Mesendoderm (in vitro differentiated cells): ENCODE measurements around the gene LRRFIP2.
"Not testable (repeated sequence)": the region's sequence is repeated elsewhere in the genome, so short reads cannot be mapped to it uniquely, and the experiment has no call there.

Experiments
- DNase-seq: peaks from one replicate; pipeline ENCODE4 v3.0.0; 2013
- H2AK5ac ChIP-seq: 2 replicates; pipeline ENCODE4 v1.6.1; 2013; ENCODE audit warnings: low read length, inconsistent platforms
- H2BK120ac ChIP-seq: 2 replicates; pipeline ENCODE4 v1.6.1; 2013; ENCODE audit warnings: low read depth, mild to moderate bottlenecking, low read length, moderate library complexity, mixed read lengths
- H2BK15ac ChIP-seq: replicated peaks from 2 replicates; pipeline ENCODE4 v1.6.1; 2013; ENCODE audit warnings: low read depth, mild to moderate bottlenecking, moderate library complexity
- H2BK5ac ChIP-seq: 2 replicates; pipeline ENCODE4 v1.6.1; 2013; ENCODE audit warnings: low read length, inconsistent platforms
- H3K18ac ChIP-seq: 2 replicates; pipeline ENCODE4 v1.6.1; 2013; ENCODE audit warnings: mild to moderate bottlenecking, low read length, mixed read lengths
- H3K23ac ChIP-seq: one replicate; pipeline ENCODE4 v1.6.1; 2013; ENCODE audit warnings: low read length
- H3K27ac ChIP-seq: 2 replicates; pipeline ENCODE4 v1.5.1; 2013; ENCODE audit warnings: low read depth, mild to moderate bottlenecking, inconsistent platforms, low read length, moderate library complexity
- H3K27me3 ChIP-seq: 2 replicates; pipeline ENCODE4 v1.6.1; 2013; ENCODE audit warnings: low read length, control low read depth, mild to moderate bottlenecking, inconsistent platforms; ENCODE audit not compliant: insufficient read depth, poor library complexity
- H3K36me3 ChIP-seq: 2 replicates; pipeline ENCODE4 v1.6.1; 2013; ENCODE audit warnings: low read length, inconsistent platforms; ENCODE audit not compliant: control insufficient read depth, insufficient read depth
- H3K4ac ChIP-seq: one replicate; pipeline ENCODE4 v1.6.1; 2013; ENCODE audit warnings: low read depth, mild to moderate bottlenecking, low read length, moderate library complexity
- H3K4me1 ChIP-seq: 2 replicates; pipeline ENCODE4 v1.6.1; 2013; ENCODE audit warnings: low read depth, low read length, inconsistent platforms; ENCODE audit not compliant: control insufficient read depth
- H3K4me2 ChIP-seq: 2 replicates; pipeline ENCODE4 v1.6.1; 2013; ENCODE audit warnings: low read length
- H3K4me3 ChIP-seq: 2 replicates; pipeline ENCODE4 v1.5.1; 2013; ENCODE audit warnings: mild to moderate bottlenecking, low read length
- H3K56ac ChIP-seq: one replicate; pipeline ENCODE4 v1.6.1; 2013; ENCODE audit warnings: low read length
- H3K79me1 ChIP-seq: 2 replicates; pipeline ENCODE4 v1.6.1; 2013; ENCODE audit warnings: low read length, inconsistent platforms
- H3K79me2 ChIP-seq: 2 replicates; pipeline ENCODE4 v1.6.1; 2013; ENCODE audit warnings: mild to moderate bottlenecking, low read length; ENCODE audit not compliant: control insufficient read depth, insufficient read depth
- H3K9ac ChIP-seq: 2 replicates; pipeline ENCODE4 v1.6.1; 2013; ENCODE audit warnings: low read length, inconsistent platforms
- H4K5ac ChIP-seq: one replicate; pipeline ENCODE4 v1.6.1; 2013; ENCODE audit warnings: low read length
- H4K8ac ChIP-seq: one replicate; pipeline ENCODE4 v1.6.1; 2013; ENCODE audit warnings: low read depth, mild to moderate bottlenecking, control low read depth, low read length, moderate library complexity
- WGBS: extraction: QIAGEN DNeasy Blood & Tissue Kit; methylation state at CpG from one replicate; pipeline ENCODE4 v1.1.7; 2013; ENCODE audit warnings: low lambda C conversion rate, missing lambda C conversion rate; ENCODE audit not compliant: insufficient coverage; ENCODE audit errors: extremely low coverage; 5-methylcytosine and 5-hydroxymethylcytosine counted together

LRRFIP2 gene

GRCh38 chr3:37068031-37068430, 106.4 kb downstream of the LRRFIP2 start:
- no peak overlapping the region for H3K23ac ChIP-seq
- no peak overlapping the region for H3K27ac ChIP-seq
- H3K4me3 ChIP-seq = no peak overlapping the region
- no CpG with 5 or more reads among the region's 1 CpG for WGBS
- H3K79me1 ChIP-seq = no peaks in the 10 kb centered on the region
- no peaks in the 10 kb centered on the region for H3K4me1 ChIP-seq
- H3K56ac ChIP-seq = no peak overlapping the region
- no peak overlapping the region for H4K5ac ChIP-seq
- no peak overlapping the region for H3K4ac ChIP-seq
- no peak overlapping the region for H2BK15ac ChIP-seq
- no peak for DNase-seq
- no peak overlapping the region for H2BK120ac ChIP-seq
- H3K36me3 ChIP-seq = no peaks in the 10 kb centered on the region
- no peak overlapping the region for H4K8ac ChIP-seq
- H3K18ac ChIP-seq = no peak overlapping the region
- H3K9ac ChIP-seq = no peak overlapping the region
- no peaks in the 10 kb centered on the region for H3K79me2 ChIP-seq
- no peak overlapping the region for H2BK5ac ChIP-seq
- no peak overlapping the region for H2AK5ac ChIP-seq
- H3K4me2 ChIP-seq = no peak overlapping the region
- H3K27me3 ChIP-seq = no peaks in the 10 kb centered on the region

- Histone ChIP-seq H3K9ac (no peak overlapping the region), H3K4me1 (no peaks in the 10 kb centered on the region), H2BK120ac (no peak overlapping the region), H2AK5ac (no peak overlapping the region), H2BK15ac (no peak overlapping the region), H4K5ac (no peak overlapping the region), H3K79me2 (no peaks in the 10 kb centered on the region), H3K56ac (no peak overlapping the region), H4K8ac (no peak overlapping the region), H3K23ac (no peak overlapping the region), H3K27me3 (no peaks in the 10 kb centered on the region), H3K27ac (no peak overlapping the region), H3K79me1 (no peaks in the 10 kb centered on the region), H2BK5ac (no peak overlapping the region), H3K4me3 (no peak overlapping the region), H3K4me2 (no peak overlapping the region), H3K36me3 (no peaks in the 10 kb centered on the region), H3K18ac (no peak overlapping the region), H3K4ac (no peak overlapping the region)
- DNase-seq = no peak
- WGBS = no CpG with 5 or more reads among the region's 3 CpGs
These were observed 106.8 kb downstream of the LRRFIP2 start for GRCh38 chr3:37067577-37067976.

GRCh38 chr3:37064747-37065146, 109.6 kb downstream of the LRRFIP2 start:
- no peaks in the 10 kb centered on the region for H3K27me3 ChIP-seq
- H2BK120ac ChIP-seq = no peak overlapping the region
- no peaks in the 10 kb centered on the region for H3K36me3 ChIP-seq
- H3K56ac ChIP-seq = no peak overlapping the region
- no peak overlapping the region for H4K5ac ChIP-seq
- WGBS = no CpG with 5 or more reads among the region's 3 CpGs
- no peak overlapping the region for H2AK5ac ChIP-seq
- no peak overlapping the region for H3K18ac ChIP-seq
- H3K27ac ChIP-seq = no peak overlapping the region
- H3K4me3 ChIP-seq = no peak overlapping the region
- H4K8ac ChIP-seq = no peak overlapping the region
- H2BK15ac ChIP-seq = no peak overlapping the region
- H3K4me2 ChIP-seq = no peak overlapping the region
- no peaks in the 10 kb centered on the region for H3K79me2 ChIP-seq
- H3K79me1 ChIP-seq = no peaks in the 10 kb centered on the region
- no peak overlapping the region for H3K4ac ChIP-seq
- H2BK5ac ChIP-seq = no peak overlapping the region
- DNase-seq = no peak
- no peak overlapping the region for H3K9ac ChIP-seq
- no peak overlapping the region for H3K23ac ChIP-seq
- H3K4me1 ChIP-seq = no peaks in the 10 kb centered on the region

GRCh38 chr3:37058117-37058516, 116.3 kb downstream of the LRRFIP2 start:
- Histone ChIP-seq H2BK5ac (no peak overlapping the region), H3K4ac (no peak overlapping the region), H2AK5ac (no peak overlapping the region), H3K18ac (no peak overlapping the region), H3K9ac (no peak overlapping the region), H3K27me3 (no peaks in the 10 kb centered on the region), H3K27ac (no peak overlapping the region), H3K79me1 (no peaks in the 10 kb centered on the region), H2BK120ac (no peak overlapping the region), H3K79me2 (no peaks in the 10 kb centered on the region), H3K4me1 (no peaks in the 10 kb centered on the region), H3K4me2 (no peak overlapping the region), H2BK15ac (no peak overlapping the region), H3K56ac (no peak overlapping the region), H4K5ac (no peak overlapping the region), H4K8ac (no peak overlapping the region), H3K23ac (no peak overlapping the region), H3K36me3 (peaks cover 2% of the 10 kb centered on the region), H3K4me3 (no peak overlapping the region)
- DNase-seq = no peak
- no CpG with 5 or more reads among the region's 5 CpGs for WGBS

- Histone ChIP-seq H3K18ac (no peak overlapping the region), H3K9ac (no peak overlapping the region), H3K4ac (no peak overlapping the region), H4K5ac (no peak overlapping the region), H3K27me3 (no peaks in the 10 kb centered on the region), H4K8ac (no peak overlapping the region), H2AK5ac (no peak overlapping the region), H2BK5ac (no peak overlapping the region), H3K4me3 (no peak overlapping the region), H3K36me3 (peaks cover 2% of the 10 kb centered on the region), H3K23ac (no peak overlapping the region), H3K79me1 (no peaks in the 10 kb centered on the region), H3K4me2 (no peak overlapping the region), H2BK120ac (no peak overlapping the region), H3K27ac (no peak overlapping the region), H2BK15ac (no peak overlapping the region), H3K56ac (no peak overlapping the region), H3K4me1 (no peaks in the 10 kb centered on the region), H3K79me2 (no peaks in the 10 kb centered on the region)
- DNase-seq = no peak
These were observed 117.6 kb downstream of the LRRFIP2 start for GRCh38 chr3:37056826-37057225.

GRCh38 chr3:37055077-37055476, 119.3 kb downstream of the LRRFIP2 start:
- not testable (repeated sequence) for H3K79me1 ChIP-seq, H4K8ac ChIP-seq, H2BK5ac ChIP-seq, H3K18ac ChIP-seq, H2AK5ac ChIP-seq, DNase-seq, H3K4ac ChIP-seq, H3K36me3 ChIP-seq, H3K9ac ChIP-seq, H3K56ac ChIP-seq, H3K27ac ChIP-seq, H3K23ac ChIP-seq, H3K4me2 ChIP-seq, H3K4me3 ChIP-seq, H3K79me2 ChIP-seq, H3K27me3 ChIP-seq, H2BK15ac ChIP-seq, H3K4me1 ChIP-seq, H2BK120ac ChIP-seq, H4K5ac ChIP-seq
- no CpG with 5 or more reads among the region's 8 CpGs for WGBS
